HG03442 (cell line): ENCODE results near the gene DHH.

ENCODE experiments used
- ATAC-seq: cut with Tn5 transposase; IDR thresholded peaks from one replicate; pipeline ENCODE4 v1.9.1; 2021; ENCODE audit warnings: mild to moderate bottlenecking, moderate library complexity; ENCODE audit not compliant: unreplicated experiment

Gene DHH

DNA sequence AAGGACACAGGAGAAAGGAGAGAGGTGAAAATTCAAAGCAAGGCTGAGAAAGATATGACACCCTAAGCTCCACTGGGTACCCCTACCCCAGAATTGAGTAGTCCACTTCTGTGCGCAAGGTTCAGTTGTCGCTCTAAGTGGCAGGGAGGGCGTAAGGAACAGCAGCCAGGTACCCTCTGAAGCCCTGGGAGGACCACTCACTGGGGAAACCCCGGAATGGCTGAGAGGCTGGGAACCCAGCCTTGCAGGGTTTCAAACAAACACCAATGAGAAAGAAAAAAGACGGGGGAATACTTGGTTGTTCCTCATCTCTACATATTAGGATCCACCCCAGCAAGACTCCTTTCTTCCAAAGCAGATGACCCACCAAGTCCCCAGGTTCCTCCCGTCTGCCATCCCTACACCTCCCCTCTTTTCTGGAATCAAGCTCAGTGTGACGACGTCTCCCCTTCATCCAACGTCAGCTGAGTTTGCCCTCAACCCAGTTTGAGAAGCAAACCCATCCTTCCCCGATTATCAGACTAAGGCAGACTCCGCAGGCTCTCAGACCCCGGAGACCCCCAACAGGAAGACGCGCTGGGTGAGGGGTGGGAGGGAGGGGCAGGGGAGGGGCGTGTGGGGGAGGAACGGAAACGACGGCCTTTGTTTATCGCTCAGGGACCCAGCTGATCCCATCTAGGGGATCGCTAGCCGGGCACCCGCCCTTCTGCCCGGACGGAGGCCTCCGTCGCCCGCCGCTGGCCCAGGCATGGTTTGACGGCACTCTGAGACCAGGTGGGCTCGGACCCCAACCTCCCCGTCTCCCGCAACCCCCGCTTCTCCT is 15.3 kb upstream of the DHH start:
- no peak for ATAC-seq

GRCh38 chr12:49108958-49109404 is 14.4 kb upstream of the DHH start:
- ATAC-seq = no peak

DNA sequence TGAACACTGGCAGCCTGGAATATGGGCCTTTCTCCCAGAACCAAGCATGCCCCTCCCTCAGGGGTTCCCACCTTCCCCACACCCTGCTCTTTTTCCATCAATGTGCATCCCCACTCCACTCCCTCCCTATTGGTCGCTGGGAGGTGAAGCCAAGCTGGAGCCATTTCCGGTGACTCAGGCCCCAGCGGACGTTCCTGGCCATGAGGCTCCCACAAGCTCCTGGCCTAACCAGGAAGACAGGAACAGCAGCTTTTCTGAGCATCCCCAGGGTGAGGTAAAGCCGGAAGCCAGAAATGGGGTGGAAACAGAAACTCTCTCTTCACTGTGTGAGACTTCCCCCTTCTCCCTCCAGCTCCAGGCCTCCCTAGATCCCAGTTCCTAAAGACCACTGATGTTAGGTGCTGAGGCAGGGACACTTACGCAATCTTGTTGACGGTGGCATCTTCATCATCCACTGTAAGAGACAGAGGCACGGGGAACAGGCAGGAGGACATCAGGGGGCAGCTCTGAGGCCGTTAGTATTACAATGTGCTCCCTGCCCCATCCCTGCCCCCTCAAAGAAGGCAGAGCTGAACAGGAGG is 11.0 kb upstream of the DHH start:
- ATAC-seq = no peak

DNA sequence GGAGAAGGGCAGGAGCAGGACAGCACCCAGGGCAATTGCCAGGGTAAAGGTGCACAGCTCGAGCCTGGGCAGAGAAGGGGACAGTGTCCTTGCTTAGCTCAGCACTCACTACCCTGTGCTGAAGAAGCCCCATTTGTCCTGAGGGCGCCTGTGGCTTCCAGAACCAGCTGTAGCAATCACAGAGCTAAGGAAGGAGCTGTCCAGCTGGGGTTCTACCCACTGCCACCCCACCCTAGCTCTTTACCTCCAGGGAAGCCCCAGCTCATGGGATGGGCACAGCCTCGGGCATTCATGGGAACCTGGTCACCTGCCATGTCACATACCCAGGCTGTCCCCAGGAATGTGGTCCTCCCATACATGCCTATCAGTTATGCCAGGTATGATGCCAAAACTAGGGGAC is 10.2 kb upstream of the DHH start:
- no peak for ATAC-seq

- no peak for ATAC-seq
Observed at GRCh38 chr12:49100380-49100779, 5.8 kb upstream of the DHH start.

GRCh38 chr12:49098703-49099102 is 4.1 kb upstream of the DHH start:
- ATAC-seq = no peak

GRCh38 chr12:49098035-49098451 is 3.4 kb upstream of the DHH start:
- no peak for ATAC-seq

GRCh38 chr12:49097381-49097780 is 2.8 kb upstream of the DHH start:
- no peak for ATAC-seq

DNA sequence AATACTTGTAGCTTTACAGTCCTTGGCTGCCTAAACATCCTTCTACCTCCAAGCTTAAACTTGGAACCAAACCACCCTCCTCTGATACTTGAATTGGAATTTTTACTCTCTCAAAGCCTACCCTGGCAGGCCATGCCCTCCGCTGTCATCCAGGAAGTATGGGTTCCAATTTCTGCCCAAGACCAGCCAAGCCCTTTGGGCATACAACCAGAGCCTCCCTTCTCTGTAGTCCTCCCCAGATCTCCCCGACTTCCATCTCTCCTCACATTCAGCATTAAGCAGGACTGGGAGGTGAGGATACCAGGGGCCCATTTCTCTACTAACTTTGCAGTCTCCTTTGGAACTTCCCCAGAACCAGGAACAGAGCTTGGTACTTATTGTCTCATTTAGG is 369 bp upstream of the DHH start:
- no peak for ATAC-seq

DNA sequence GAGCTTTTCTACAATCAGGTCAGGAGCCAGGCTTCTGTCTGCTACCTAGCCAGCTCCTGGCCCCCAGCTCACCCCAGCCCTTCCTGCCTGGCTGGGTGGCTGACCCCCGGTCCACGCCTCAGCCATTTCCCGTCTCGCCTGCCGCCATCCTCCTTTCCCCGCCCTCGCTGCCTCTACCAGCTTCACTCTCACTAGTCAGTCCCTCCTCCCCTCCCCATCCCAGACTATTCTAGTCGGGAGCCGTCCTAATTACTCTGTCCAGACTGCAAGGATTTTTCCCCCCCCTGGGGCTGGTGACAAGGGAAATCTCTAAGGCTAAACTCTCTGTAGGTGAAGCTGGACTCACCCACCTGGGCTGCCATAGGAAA is 825 bp downstream of the DHH start:
- no peak for ATAC-seq

- ATAC-seq = no peak
Observed at GRCh38 chr12:49092816-49093406, 1.7 kb downstream of the DHH start.

DNA sequence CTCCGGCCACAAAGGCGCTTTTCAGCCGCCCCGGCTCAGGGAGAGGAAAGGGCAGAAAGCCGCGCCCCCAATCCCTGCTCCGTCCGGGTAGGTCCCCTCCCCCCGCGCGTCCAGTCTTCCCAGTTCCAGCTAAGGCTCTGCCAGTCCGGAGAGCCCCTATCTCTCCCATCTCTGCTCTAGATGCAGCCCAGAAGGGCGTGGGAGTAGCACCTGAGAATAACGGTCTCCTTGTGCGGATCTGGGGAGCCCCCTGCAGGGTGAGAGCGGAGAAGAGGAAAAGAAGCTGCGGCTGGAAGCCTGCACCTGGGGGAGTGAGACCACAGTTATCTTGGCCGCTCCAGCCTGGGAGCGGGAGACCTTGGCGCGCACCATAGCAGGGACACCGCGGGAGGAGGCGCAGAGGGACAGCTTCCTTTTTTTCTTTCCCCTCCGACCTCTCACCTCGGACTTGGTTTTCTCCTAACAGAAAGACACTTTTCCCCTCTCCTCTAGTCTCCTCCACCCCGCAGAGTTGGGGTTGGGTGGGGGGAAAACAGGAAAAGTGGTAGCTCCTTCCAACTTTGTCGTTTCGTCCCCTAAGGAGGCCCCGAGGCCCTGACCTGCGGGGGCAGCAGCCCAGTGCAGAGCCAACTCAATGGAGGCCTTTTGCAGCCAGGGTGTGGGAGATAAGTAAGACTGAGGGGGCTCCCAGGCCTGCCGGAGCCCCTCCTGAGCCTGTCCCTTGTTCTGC is 2.4 kb downstream of the DHH start:
- no peak for ATAC-seq

GRCh38 chr12:49091836-49092085 is 2.8 kb downstream of the DHH start:
- no peak for ATAC-seq

DNA sequence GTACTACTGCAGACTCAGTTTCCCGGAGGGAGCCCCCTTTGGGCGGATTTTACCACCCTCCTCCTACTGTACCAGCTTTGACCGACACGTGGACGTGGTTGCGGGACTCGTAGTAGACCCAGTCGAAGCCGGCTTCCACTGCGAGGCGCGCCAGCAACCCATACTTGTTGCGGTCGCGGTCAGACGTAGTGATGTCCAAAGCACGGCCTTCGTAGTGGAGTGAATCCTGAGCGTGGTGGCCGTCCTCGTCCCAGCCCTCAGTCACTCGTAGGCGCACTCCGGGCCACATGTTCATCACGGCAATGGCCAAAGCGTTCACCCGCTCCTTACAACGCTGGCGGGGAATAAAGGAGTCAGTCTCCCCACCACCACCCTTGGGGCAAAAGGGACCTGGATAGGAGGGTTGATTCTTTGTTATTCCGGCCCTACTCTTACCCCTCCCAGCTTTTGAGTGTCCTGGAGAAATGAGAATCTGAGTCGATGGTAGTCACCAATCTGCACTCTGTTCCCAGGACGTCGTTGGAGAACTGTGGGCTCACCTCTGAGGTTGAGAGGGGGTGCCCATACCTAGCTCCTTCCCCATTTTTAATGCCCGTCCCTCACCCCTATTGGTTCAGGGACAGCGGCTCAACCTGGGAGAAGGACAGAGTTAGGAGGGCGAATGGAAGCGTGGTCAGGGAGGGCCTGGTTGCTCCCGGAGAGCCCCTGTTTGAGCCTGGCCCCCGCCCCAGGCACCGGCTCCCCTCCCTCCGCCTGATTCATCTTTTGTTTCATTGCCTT is 3.4 kb downstream of the DHH start:
- ATAC-seq = no peak

DNA sequence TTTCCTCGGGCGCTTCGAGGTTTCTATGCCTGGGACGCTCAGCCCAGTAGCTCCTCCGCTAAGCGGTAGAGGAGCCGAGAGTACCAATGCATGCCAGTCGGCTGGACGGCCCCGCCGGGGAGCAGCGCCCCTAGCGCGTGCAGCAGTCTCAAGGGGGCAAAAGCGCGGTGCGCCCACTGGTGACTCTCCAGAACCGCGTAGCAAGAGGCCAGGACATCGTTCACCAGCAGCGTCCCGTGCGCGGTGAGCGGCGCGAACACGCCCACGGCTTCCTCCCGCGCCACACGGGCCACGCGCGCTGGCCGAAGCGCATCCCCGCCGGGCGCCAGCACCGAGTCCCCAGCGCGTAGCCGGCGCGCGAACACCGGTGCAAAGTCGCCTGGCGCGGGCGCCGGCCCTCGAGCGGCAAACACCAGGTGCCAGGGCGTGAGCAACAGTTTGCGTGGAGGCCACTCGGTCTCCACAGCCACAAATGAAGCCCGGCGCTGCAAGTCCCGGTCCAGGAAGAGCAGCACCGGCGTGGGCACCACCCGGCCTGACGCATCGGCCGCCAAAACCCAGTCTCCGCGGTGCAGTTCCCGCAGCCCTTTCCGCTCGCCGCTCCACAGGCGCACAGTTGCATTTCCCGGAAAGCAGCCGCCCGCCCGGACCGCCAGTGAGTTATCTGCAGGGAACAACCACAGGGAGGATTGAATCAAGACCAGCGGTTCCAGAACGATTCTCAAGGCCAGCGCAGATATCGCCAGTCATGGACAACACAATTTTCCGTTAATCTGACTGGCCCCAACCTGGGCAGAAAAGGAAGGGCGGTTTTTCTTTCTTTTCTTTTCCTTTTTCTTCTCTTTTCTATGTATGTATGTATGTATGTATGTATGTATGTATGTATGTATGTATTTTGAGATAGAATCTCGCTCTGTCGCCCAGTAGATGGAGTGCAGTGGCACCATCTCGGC is 4.5 kb downstream of the DHH start:
- ATAC-seq = no peak

DNA sequence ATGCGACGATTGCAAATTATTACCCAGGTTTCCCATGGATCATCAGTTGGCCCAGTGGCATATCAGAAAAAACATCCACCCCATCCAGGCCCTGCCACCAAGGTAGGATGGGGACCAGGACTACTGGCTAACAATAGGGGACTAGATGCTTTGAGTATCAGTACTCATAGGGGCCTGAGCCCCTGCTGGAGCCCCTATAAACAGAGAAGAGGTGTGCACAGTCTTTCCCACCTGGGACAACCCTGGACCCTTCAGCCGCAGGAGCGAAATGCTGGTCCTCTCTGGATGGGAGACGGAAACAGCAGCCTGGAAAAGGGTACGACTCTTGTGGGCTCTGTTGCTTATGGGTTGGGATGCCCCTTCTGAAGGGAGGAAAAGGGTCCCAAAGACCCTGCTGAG is 5.7 kb downstream of the DHH start:
- no peak for ATAC-seq

GRCh38 chr12:49088150-49088931 is 6.3 kb downstream of the DHH start:
- peak; percentile 86 for ATAC-seq

- ATAC-seq = no peak
Observed at GRCh38 chr12:49086116-49086515, 8.5 kb downstream of the DHH start.

DNA sequence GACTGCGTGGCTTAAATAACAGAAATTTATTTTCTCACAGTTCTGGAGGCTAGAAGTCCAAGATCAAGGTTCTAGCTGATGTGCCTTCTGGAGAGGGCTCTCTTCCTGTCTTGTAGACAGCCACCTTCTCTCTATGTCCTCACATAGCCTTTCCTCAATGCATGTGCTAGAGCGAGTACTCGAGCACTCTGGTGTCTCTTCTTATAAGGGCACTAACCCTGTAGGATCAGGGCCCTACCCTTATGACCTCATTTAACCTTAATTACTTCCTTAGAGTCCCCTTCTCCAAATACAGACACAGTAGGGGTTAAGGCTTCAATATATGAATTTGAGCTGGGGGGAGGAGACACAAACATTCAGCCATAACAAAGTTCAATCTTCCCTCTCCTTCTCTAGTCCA is 10.2 kb downstream of the DHH start:
- no peak for ATAC-seq
